ENCODE results near the gene MRLN.
"Not testable (repeated sequence)": the region's sequence is repeated elsewhere in the genome, so short reads cannot be mapped to it uniquely, and the experiment has no call there.

Gene MRLN

DNA sequence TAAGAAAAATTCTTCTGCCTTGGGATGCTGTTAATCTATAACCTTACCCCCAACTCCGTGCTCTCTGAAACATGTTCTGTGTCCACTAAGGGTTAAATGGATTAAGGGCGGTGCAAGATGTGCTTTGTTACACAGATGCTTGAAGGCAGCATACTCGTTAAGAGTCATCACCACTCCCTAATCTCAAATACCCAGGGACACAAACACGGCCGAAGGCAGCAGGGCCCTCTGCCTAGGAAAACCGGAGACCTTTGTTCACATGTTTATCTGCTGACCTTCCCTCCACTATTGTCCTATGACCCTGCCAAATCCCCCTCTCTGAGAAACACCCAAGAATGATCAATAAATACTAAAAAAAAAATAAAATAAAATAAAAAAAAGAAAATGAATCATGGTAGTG, 8.5 kb downstream of the MRLN start:
- DNase-seq = not testable (repeated sequence)

DNA sequence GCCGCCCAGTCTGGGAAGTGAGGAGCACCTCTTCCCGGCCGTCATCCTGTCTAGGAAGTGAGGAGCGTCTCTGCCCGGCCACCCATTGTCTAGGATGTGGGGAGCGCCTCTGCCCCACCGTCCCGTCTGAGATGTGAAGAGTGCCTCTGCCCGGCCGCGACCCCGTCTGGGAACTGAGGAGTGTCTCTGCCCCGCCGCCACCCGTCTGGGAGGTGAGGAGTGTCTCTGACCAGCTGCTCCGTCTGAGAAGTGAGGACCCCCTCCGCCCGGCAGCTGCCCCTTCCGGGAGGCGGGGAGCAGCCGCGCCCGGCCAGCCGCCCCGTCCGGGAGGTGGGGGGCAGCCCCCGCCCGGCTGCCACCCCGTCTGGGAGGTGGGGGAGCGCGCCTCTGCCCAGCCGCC, 9.1 kb downstream of the MRLN start:
- not testable (repeated sequence) for DNase-seq

DNA sequence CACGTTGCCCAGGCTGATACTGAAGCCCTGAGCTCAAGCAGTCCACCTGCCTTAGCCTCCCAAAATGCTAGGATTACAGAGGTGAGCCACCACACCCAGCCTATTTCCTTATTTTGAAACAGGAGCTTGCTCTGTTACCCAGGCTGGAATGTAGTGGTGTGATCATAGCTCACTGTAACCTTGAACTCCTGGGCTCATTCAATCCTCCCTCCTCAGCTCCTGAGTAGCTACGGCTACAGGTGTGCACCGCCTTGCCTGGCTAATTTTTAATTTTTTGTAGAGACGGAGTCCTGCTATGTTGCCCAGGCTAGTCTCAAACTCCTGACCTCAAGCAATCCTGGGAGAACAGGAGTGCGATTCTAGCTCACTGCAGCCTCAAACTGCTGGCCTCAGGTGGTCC, 11.7 kb downstream of the MRLN start:
- DNase-seq = no peak

DNA sequence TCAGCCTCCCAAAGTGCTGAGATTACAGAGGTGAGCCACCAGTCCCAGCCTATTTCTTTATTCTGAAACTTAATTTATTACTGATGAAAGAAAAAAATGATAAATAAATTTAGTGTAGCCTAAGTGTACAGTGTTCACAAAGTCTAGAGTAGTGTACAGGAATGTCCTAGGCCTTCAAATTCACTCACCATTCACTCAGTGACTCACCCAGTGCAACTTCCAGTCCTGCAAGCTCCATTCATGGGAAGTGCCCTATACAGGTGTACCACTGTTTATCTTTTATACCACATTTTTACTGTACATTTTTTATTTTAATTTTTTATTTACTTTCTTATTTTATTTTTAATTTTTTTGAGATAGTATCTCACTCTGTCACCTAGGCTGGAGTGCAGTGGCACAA, 12.2 kb downstream of the MRLN start:
- DNase-seq = no peak

DNA sequence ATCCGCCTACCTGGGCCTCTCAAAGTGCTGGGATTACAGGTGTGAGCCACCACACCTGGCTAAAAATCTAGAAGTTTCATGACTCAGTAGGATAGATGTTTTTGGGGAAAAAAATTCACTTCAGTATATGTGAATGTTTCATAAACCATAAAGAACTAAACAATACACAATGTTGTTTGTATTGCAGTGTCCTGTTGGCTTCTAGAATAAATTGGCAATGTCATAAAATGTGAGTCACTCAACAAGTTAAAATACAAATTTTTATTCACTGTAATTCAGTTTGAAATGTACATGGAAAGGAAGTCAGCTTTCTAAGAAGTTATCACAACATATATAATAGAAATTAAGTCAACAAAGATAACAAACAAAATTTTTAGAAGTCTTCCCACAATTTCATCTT, 16.5 kb downstream of the MRLN start:
- no peak for DNase-seq

DNA sequence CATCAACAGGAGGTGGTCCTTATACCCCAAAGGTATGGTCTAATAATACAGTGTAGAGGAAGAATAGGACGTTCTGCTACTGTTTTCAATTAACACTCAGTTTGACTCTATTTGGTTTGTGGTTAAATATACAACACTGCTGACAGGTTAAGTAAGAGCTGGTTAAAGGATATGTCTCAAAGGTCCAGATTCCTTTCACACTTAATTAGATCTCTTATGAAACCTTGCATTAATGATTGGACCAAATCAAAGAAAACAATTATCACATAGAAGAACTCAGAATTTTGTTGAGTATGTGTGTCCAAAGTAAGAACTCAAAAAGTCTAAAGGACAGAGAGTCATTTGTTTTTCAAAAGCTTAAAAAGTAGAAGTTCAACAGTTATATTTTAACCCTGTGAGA, 18.0 kb downstream of the MRLN start:
- DNase-seq = no peak

DNA sequence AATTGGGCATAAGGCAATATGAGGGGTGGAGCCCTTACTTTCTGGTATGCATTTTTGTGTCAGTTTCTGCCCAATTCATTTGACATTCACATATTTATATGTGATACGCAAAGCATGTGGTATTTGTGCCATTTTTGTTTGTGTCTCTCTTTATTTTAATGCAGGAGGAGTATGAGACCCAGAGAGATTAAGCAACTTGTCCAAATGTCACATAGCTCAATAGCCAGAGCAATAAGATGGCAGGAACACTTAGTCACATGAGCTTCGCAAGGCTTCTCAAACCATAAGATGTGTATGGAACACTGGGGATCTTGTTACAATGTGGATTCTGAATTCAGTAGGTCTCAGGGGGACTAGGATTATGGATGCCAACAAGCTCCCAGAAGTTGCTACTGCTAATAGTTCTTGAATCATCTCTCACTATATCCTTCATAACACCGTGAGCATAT, 19.2 kb downstream of the MRLN start:
- no peak for DNase-seq

DNA sequence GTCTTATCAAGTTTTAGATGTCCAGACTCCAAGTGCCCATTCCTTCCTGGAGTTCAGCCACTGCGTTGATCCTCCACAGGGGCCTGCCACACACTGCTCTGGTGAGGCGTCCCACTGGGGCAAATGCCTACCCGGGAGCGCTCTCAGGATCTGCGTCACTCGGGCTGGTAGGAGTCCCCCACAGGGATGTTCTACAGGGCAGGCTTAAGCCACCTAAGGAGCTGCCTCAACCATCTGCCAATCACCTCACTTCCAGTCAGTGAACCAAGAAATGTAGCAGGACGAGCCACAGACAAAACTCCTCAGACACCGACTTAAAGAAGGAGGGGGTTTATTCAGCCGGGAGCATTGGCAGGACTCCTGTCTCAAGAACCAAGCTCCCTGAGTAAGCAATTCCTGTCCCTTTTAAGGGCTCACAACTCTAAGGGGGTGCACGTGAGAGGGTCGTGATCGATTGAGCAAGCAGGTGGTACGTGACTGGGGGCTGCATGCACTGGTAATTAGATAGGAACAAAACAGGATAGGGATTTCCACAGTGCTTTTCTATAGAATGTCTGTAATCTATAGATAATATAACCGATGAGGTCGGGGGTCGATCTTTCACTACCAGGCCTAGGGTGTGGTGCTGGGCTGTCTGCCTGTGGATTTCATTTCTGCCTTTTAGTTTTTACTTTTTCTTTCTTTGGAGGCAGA, 19.8 kb downstream of the MRLN start:
- DNase-seq = not testable (repeated sequence)

DNA sequence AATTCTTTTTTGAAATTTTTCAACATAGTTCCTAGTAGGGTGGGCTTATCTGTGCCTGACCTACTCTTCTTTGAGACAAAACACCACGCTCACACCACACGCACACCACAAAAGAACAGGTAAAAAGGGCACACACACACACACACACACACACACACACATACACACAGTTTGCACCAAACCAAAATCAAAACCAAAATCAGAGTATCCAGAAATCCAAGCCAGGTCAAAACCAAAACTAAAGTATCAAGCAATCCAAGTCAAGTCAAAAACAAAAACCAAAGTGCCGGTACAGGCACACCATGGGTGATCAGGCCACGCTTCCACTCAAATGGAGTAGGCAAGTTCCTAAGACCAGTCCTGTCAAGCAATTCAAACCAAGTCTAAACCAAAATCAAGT, 20.4 kb downstream of the MRLN start:
- not testable (repeated sequence) for DNase-seq

DNA sequence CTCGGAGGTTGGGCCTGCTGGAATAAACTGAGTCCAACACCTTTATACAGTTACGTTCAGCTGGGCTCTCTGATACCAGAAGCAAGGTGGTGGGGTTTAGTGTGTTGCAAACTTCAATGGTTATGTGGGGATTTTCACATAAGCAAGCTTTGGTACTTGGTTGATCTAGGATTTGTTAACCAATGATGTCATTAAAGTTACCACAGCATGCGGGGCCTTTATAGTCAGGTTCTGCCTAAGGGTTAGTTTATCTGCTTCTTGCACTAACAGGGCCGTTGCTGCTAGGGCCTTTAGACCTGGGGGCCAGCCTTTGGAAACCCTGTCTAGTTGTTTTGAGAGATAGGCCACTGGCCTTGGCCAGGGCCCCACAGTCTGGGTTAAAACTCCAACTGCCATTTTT, 24.1 kb downstream of the MRLN start:
- not testable (repeated sequence) for DNase-seq

DNA sequence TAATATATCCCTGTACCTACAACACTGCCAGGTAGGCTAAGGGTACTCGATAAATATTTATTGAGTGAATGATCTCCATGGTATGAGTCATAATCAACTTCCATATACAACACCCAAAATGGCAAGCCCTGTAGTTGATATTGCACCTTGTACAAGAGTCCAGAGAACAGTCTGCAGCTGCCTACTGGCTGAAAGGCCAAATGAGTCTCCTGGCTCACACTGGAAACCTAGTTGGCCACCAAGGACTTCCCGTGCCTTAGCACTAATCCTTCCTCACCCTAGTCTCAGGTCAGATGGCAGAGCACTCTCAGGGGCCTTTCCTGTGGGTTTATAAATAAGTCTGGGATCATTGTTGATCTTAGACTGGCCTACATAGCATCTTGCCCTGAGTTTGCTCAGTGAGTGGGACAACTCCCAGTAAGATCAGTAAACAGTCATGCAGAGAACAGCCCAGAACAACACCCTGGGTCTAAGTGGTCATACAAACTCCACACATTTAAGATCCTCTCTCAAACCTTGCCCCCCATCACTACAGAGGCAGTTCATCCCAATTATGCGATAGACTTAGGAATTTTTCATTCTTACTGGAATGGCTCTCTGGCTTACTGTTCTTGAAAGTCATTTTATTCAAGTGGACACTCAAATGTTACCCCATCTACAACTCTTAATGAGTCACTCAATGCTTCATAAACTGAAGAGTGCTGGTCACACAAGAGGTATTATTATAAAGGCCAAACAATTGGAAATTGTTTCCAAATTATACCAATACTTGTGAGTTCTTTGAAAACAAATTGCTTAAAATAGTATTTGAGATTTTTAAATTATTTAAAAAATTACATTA, 28.9 kb downstream of the MRLN start:
- no peak for DNase-seq

DNA sequence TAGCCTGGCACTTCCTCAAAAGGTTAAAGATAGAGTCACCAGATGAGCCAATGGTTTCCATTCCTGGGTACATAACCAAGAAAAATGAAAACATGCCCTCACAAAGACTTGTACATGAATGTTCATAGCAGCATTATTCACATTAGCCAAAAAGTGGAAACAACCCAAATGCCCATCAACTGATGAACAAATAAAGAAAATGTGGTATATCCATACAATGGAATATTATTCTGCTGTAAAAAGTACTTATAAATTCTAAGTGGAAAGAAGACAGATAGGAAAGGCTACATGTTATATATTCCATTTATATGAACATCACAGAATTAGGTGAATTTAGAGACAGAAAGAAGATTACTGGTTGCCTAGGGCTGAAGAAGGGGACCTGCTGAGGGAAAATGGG, 32.9 kb downstream of the MRLN start:
- no peak for DNase-seq

DNA sequence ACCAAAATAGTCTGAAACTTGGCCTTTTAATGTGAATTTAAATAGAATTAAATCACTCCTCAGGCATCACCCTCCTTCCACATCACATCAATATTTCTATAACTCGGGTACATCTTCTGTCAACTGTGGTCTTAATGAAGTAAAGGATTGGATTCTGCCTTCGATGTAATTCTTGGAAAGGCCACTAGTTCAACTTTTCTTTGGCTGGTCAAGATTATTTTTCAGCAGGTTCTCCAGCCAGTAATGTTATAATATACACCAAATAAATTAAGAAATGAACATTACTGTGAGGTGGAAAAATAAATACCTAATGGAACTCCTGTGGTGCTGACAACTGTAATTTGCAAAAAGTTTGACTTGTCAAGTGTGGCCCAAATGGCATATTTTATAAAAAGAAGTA, 33.9 kb downstream of the MRLN start:
- no peak for DNase-seq

DNA sequence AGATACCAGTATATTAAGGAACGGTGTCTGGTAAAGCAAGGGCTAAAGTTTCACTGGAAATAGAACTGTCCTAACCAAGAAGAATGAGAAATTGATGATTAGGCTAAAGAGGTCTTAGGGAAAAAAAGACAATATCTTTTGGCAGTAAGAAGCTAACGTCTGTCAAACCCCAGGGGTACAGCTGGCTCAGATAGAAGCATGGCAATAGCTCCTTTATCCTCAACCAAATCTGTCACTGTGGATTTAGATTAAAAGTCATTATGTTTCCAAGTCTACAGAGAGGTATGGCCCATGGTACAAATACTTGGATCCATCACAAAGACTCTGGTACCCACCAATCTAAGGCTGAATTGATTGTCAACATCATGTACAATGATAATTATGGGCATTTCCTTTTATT, 35.0 kb downstream of the MRLN start:
- DNase-seq = no peak

DNA sequence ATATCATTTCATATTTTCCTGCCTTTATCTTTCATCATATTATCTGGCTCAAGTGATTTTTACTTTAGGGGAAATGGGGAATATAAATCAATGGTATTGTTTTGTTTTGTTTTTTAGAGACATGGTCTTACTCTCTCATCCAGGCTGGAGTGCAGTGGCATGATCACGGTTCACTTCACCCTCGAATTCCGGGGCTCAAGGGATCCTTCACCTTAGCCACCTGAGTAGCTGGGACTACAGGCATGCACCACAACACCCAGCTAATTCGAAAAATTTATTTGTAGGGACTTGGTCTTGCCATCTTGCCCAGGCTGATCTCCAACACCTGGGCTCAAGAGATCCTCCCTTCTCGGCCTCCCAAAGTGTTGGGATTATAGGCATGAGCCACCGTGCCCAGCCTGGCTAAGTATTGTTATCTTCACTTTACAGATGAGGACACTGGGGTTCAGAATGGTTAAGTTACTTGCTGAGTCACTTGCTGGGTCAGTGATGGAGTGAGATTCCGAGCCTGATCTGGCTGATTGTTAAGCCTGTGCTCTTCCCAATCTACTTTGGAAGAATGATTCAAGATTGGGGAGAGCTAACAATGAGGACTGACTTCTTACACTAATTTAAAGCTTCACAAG, 39.9 kb downstream of the MRLN start:
- DNase-seq = no peak

DNA sequence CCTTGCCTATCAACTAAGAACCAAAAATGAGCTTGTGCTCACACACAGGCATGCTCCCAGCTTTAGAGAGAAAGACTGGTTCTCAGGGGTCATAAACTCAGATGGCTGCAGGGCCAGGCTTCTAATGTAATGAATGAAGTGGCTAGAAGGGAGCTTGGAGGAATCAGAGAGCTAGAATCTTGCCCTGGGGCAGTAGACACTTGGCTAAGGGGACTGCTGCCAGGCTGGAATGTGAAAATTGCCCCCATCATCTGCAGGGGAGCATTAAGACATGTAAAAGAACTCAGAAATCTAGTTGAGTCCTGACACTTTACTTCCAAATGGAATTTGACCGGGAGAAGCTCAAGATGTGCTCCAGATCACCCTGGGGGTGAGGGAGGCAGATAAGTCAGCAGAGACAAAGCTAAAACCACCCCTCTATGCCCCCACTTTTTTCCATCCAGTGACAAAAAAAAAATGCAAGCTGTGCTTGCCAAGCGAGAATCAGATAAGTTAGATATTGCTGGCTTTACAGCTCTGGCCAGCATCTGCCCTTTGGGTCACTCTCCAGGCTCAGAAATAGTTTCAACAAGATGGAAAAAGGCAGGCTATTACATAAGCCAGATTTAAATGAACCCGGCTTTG, 41.3 kb downstream of the MRLN start:
- DNase-seq = no peak

DNA sequence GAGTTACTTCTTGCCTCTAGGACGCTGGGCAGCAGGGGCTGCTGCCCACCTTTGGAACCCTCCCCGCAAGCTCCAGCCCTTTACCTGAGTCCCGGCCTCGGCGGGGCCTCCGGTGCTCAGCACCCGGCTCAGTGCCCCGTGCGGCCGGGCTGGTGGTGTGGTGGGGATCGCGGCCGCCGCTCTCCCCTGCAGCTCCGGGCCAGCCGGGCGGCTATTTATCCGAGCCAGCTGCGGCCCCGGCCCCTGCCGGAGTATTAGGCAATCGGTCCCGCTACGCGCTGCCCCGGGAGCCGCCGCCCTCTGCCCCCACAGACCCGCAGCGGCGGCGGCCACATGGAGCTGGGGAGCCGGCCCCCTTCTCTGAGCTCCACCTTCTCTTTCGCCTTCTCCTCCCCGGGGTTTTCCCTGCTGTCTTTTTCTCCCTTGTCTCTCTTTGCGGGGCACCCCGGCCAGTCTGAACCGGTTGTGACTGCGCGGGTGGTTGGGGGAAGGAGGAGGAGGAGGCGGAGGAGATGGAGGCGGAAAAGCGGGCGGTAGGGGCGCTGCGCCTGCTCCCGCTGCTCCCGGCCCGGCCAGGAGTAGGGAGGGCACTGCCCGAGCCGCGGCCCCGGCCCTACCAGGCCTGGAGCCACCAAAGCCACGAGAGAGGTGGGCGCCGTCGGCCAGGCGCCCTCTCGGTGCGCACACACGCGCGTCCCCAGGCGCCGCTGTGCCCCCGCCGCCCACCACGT, 43.7 kb downstream of the MRLN start, which contains the start of gene SLC16A9:
Gene SLC16A9, minus strand, starts transcription at position 456 of the 731 bp plus-strand sequence. CDS start 25,559 bp downstream, outside the sequence.
- DNase-seq = peak in 1 of 2 experiments; percentile 30

DNA sequence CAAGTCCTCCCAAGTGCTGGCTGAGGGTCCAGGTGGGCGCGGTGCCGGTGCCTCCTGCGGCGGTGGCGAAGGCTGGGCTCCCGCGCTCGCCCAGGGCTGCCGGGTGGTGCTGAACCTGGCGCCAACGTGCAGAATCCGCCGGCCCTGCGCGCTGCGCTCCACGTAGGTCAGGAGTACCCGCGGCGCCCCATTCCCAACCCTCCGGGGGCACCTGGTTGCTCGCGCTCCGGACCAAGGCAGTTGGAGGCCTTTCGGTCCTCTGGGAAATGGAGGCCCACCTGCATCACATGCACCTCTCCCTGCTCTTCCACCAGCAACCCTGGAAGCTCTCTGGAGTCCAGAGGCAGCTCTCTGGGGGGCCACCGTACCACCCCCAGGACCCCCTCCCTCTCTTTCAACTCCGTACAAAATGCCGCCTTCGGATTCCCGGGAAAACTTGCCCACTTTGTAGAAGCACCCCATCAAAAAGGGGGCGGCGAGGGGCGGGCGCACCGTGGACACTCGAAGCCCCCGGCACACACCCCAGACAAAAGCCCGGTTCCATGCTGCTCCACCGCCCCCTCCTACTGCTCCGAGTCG, 44.4 kb downstream of the MRLN start:
- DNase-seq = no peak

DNA sequence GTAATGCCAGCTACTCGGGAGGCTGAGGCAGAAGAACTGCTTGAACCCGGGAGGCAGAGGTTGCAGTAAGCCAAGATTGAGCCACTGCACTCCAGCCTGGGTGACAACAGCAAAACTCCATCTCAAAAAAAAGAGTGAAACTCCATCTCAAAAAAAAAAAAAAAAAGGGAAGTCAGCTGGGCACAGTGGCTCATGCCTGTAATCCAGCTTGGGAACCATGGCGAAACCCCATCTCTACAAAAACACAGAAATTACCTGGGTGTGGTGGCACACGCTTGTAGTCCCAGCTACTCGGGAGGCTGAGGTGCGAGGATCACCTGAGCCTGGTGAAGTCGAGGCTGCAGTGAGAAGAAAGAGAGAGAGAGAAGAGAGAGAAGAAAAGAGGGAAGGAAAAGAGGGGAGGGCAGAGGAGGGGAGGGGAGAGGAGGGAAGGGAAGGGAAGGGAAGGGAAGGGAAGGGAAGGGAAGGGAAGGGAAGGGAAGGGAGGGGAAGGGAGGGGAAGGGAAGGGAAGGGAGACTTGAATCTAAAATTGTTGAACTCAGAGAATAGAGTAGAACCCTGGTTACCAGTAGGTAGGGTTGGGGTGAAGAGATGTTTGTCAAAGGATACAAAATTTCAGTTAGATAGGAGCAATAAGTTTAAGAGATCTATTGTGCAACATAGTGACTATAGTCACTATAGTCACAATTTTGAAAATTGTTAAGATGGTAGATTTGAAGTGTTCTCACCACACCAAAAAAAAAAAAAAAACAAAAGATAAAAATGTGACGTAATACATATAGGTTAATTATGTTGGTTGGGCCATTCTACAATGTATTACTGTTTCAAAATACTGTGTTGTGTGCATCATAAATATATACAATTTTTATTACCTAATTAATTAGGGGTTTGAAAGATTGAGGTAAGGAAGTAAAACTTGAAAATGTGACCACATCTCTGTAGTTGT, 46.1 kb downstream of the MRLN start:
- DNase-seq = no peak

DNA sequence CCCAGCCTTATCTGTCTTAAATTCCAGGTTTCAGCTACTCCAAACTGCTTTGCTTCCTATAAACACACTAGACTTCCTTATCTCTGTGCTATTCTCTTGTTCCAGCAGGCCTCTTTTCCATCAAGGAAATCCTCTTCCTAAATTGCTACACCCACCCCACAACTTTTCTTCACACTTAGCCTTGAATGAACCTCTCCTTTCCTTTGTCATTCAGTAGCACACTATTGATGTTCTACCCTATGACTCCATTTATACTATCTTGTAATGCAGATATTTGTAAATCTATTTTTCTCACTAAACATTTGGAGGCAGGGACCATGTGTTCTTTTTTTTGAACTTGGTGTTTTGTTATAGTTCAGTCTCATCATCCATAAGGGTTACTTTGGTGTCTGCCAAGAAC, 47.3 kb downstream of the MRLN start:
- DNase-seq = no peak

DNA sequence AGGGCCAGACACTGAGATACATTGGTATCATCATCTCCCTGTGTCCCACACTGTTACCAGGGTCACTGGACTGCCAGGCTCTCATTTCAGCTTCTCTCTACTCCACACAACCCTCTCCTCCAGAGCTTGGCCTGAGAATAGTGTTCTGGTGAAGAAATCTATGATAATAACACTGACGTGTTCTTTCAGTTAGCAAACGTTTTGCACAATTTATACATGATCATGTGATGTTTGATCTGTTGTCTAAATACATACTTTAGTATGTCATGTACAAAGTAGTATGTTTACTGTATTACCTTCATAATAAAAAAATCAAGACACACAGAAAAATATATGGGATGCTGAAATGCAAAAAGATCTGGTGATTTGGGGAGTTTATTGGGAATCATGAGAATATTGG, 48.6 kb downstream of the MRLN start:
- no peak for DNase-seq
